HG03139 (cell line): ENCODE data around the gene ABCA1.
"Not testable (repeated sequence)": the region's sequence is repeated elsewhere in the genome, so short reads cannot be mapped to it uniquely, and the experiment has no call there.

ENCODE experiments used
- ATAC-seq: cut with Tn5 transposase; IDR thresholded peaks from one replicate; pipeline ENCODE4 v1.9.1; 2021; ENCODE audit not compliant: unreplicated experiment

The ABCA1 gene, protein sequence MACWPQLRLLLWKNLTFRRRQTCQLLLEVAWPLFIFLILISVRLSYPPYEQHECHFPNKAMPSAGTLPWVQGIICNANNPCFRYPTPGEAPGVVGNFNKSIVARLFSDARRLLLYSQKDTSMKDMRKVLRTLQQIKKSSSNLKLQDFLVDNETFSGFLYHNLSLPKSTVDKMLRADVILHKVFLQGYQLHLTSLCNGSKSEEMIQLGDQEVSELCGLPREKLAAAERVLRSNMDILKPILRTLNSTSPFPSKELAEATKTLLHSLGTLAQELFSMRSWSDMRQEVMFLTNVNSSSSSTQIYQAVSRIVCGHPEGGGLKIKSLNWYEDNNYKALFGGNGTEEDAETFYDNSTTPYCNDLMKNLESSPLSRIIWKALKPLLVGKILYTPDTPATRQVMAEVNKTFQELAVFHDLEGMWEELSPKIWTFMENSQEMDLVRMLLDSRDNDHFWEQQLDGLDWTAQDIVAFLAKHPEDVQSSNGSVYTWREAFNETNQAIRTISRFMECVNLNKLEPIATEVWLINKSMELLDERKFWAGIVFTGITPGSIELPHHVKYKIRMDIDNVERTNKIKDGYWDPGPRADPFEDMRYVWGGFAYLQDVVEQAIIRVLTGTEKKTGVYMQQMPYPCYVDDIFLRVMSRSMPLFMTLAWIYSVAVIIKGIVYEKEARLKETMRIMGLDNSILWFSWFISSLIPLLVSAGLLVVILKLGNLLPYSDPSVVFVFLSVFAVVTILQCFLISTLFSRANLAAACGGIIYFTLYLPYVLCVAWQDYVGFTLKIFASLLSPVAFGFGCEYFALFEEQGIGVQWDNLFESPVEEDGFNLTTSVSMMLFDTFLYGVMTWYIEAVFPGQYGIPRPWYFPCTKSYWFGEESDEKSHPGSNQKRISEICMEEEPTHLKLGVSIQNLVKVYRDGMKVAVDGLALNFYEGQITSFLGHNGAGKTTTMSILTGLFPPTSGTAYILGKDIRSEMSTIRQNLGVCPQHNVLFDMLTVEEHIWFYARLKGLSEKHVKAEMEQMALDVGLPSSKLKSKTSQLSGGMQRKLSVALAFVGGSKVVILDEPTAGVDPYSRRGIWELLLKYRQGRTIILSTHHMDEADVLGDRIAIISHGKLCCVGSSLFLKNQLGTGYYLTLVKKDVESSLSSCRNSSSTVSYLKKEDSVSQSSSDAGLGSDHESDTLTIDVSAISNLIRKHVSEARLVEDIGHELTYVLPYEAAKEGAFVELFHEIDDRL (N-terminal part only)

DNA sequence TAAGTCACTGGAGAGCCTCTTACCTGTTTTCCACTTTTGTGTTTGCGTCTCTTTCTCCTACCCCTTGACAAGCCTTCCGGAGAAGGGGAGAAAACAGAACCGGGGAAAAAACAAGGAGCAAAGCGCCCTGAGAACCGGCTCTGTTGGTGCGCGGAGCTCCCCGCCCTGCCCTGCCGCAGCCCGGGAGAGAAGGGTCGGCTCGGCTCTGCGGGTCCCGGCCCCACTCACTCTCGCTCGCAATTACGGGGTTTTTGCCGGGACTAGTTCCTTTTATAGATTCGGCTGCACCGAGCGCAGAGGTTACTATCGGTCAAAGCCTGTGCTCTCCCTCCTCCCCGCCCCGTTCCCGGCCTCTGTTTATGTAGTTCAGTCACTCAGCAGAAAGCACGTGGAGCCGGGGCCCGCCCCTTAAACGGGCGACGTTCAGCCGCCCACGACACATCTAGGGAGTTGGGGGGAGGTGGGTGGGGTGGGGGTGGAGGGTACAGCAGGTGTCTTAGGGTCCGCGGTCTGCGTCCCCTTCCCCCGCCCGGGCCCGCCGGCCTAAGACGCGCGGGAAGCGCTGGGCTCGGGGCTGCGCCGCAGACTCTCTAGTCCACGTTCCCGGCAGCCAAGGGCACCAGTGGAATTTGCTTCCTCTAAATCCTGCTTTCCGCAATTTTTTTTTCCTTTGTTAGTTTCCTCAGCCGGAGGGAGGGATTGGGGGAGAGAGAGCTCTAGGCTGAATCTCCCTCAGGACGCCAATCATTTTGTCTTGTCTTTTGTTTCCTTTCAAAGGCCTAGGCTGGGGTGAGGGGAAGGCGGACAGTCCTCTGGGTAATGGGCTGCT, at the start of gene ABCA1:
ABCA1 (minus strand) TSS at position 244 of the 829 bp plus-strand sequence. CDS start 24,476 bp downstream, outside the sequence.
- ATAC-seq: peak; percentile 41

DNA sequence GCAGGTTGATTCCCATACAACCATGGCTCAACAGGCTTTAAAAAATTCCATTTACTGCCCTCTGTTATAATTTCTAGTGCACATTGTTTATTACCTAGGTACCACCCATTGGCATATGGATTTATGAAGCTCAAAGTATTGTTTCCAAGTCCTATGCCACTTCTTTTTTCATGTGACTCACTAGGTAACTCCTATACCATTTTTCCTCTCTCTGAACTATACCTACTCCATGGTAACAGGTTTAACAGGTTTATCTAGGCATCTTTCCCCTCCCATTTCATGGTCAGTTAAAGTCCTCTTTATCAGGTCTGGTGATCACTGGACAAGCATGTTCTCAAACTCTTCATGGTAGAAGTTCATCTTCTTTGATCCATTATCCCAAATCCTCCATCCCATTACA, 49.6 kb upstream of the ABCA1 start:
- ATAC-seq: no peak

- ATAC-seq: no peak
Measured at GRCh38 chr9:104977168-104977567, 49.2 kb upstream of the ABCA1 start.

DNA sequence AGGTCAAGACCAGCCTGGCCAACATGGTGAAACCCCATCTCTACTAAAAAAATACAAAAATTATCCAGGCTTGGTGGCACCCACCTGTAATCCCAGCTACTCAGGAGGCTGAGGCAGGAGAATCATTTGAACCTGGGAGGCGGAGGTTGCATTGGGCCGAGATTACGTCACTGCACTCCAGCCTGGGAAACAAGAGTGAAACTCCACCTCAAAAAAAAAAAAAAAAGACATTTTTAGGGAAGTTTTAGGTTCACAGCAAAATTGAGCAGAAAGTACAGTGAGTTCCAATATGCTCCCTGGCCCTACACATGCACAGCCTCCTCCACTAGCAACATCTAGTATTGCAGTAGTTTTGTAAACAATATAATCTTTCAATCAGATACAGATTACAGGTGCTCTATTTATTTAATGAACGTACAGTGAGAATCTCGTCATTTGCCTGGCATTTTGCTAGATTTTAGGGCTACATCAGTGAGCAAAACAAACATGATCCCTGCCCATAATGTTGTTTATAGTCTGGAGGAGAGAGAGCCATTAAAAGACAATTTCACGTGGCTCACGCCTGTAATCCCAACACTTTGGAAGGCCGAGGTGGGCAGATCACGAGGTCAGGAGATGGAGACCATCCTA, 48.1 kb upstream of the ABCA1 start:
- ATAC-seq: not testable (repeated sequence)

- no peak for ATAC-seq
Measured at GRCh38 chr9:104974053-104974962, 46.4 kb upstream of the ABCA1 start.

DNA sequence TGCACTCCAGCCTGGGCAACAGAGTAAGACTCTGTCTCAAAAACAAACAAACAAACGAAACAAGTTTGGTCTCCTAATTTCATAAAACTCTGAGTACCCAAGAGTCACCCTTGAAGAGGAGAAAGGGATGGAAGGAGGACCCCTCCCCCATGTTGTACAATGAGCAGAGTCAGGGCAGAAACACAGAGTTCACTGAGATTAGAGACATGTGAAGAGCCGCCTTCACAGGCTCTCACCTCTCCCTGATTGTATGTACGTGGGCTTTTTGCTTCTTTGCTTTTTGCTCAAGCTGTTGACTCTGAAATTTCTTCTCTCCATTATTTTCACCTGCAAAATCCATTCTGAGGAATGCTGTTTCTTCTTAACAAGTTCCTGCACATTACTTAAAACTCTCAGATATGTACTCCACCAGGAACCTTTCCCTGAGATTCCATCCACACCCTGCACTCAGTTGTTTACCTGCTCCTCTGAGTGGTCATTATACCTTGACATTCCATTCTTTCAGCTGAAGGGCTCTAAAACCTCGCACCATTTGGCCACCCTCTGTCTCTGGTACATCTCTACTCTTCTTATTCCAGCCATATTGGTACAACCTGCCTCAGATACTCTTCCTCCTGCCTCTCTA, 44.4 kb upstream of the ABCA1 start:
- no peak for ATAC-seq

DNA sequence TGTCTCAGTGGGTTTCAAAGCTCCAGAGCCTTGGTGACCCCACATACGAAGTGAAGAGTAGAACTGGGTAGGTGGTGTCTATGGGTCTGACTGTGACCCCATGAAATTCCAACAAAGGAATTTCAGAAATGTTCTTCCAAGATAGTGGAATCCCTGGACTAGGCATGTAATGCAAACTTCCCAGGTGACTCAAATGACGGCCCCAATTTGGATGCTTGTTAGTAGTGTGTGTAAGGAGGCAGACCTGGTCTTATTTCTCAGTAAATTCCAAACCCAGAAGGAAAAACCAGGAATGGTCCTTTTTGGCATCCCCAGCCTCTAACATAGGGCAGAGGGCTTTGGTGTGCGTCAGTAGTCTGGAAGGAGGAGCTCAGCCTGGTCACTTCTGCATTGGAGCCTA, 43.6 kb upstream of the ABCA1 start:
- ATAC-seq: no peak

DNA sequence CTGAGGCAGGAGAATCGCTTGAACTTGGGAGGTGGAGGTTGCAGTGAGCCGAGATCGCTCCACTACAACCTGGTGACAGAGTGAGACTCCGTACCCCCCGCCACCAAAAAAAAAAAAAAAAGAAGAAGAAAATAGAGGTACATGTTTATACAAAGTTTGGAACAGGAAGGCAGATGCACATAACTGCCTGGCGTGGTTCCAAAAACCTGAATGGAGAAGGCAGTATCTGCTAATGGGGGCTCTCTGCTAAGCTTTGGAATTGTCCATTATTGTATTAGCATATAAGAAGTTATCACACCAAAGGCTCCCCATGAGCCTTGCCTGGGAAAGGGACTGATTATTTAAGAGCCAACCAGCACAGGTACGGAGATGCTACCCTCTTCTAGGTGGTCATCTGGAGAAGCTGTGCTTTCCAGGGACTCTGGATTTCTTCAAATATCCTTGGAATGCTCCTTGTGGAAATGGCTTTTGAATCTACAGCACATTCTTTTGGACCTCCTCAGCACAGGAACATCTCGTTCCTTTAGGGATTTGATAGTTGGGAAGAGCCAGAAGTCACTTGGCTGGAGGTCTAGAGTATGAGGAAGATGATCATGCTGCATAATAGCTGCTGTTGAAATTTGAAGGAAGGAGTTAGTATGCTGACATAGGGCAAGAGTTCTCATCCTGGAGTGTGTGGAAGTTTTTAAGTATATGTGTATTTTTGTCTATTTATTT, 42.5 kb upstream of the ABCA1 start:
- ATAC-seq: no peak

- ATAC-seq: no peak
Measured at GRCh38 chr9:104969116-104969515, 41.2 kb upstream of the ABCA1 start.

- ATAC-seq: peak; percentile 100
Measured at GRCh38 chr9:104968025-104968982, 40.3 kb upstream of the ABCA1 start.

GRCh38 chr9:104963076-104963475, 35.1 kb upstream of the ABCA1 start:
- no peak for ATAC-seq

GRCh38 chr9:104961701-104962359, 33.9 kb upstream of the ABCA1 start:
- no peak for ATAC-seq

- peak; percentile 73 for ATAC-seq
Measured at GRCh38 chr9:104961238-104961637, 33.3 kb upstream of the ABCA1 start.

DNA sequence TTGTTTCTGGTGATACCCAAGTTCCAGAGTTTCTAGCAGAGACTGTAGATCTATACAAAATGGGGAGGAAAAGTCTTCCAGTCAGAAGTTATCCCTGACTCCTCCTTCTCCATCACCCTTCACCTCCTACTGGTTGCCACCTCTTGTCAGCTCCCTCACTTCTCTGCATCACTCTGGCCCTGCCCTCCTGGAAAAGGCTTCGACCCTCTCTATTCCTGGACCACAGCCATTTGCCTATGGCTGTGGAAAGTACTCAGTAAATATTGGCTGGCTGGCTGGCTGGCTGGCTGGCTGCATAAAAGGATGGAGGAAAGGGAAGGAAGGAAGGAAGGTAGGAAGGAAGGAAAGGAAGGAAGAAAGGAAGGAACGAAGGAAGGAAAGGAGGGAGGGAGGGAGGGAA, 32.7 kb upstream of the ABCA1 start:
- no peak for ATAC-seq

DNA sequence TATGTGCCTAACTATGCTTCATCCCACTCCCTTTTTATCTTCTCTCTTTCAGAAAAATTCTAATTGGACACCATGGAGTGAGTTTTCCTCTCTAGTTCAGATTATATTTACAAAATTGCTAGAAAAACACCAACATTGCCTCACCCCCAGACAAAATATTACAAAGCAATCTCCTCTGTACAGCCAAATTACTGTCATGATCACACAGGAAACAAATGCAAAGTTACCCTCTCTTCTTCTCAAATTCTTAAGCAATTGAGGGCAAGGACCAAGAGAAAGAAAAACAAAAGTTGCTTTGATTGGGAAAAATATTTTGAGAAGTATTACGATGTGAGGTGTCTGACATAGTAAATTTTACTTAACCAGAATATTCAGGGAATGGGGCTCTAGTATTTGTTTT, 30.8 kb upstream of the ABCA1 start:
- ATAC-seq: no peak

DNA sequence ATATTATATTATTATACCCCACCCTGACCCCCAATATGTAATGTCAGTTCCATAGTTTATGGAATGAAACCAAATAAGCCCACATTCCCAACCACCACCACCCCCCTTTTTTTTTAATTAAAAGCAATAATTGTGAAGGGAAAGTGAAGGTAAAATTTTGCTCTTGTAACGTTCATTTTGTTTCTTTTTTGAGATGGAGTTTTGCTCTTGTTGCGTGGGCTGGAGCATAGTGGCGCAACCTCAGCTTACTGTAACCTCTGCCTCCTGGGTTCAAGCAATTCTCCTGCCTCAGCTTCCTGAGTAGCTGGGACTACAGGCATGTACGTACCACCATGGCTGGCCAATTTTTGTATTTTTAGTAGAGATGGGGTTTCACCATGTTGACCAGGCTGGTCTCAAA, 30.1 kb upstream of the ABCA1 start:
- not testable (repeated sequence) for ATAC-seq
